B cell (primary cell): ENCODE data around the gene CARD10.

Experiments
- EZH2 ChIP-seq: IDR thresholded peaks from 2 replicates; pipeline ENCODE4 v1.6.1; 2012; ENCODE audit warnings: borderline replicate concordance, low read depth, mild to moderate bottlenecking, moderate library complexity, low read length; ENCODE audit not compliant: insufficient read depth, poor library complexity, severe bottlenecking
- TF ChIP-seq, protein P1 (sequence below): fragments of 200-600 bp; IDR thresholded peaks from one replicate; pipeline ENCODE4 v1.8.0; 2022; ENCODE audit warnings: antibody characterized with exemption, mild to moderate bottlenecking

DNA sequence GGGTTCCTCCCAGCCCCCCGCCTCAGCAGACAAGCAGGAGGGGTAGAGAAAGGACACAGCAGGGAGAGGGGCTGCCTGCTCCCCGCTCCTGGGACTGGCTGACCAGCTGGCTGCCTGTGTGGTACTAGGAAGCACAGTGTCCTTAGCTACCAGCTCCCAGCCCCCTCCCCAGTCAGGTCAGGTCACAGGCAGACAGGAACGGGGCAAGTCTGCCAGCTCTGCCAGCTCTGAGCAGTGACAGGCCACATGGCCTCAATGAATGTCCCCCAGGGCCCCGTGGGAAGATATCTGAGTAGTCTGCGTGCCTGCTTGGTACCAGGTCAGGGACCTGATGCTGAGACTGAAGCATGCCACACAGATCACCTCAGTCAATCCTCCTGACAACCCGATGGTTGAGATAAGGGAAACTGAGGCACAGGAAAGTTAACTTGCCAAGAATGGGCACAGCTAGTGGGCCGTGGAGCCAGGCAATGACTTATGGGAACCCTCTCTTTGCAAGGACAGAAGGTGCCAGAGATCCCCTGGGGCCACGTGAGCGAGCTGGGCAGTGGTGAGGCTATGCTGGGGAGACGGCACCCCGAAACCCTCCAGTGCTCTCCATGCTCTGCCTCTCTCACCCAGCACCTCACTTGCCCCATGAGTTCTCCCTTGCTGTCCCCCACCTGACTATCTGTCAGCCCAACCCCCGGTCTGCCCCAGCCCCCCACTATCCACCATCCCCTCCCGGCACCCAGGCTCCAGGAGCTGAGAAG lies 19.2 kb downstream of the CARD10 start:
- TF ChIP-seq, protein P1, sequence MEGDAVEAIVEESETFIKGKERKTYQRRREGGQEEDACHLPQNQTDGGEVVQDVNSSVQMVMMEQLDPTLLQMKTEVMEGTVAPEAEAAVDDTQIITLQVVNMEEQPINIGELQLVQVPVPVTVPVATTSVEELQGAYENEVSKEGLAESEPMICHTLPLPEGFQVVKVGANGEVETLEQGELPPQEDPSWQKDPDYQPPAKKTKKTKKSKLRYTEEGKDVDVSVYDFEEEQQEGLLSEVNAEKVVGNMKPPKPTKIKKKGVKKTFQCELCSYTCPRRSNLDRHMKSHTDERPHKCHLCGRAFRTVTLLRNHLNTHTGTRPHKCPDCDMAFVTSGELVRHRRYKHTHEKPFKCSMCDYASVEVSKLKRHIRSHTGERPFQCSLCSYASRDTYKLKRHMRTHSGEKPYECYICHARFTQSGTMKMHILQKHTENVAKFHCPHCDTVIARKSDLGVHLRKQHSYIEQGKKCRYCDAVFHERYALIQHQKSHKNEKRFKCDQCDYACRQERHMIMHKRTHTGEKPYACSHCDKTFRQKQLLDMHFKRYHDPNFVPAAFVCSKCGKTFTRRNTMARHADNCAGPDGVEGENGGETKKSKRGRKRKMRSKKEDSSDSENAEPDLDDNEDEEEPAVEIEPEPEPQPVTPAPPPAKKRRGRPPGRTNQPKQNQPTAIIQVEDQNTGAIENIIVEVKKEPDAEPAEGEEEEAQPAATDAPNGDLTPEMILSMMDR = no peak
- TF ChIP-seq EZH2 = no peak
